ENCODE data around the gene PAPPA2.
"Not testable (repeated sequence)": the region's sequence is repeated elsewhere in the genome, so short reads cannot be mapped to it uniquely, and the experiment has no call there.

The PAPPA2 gene

GRCh38 chr1:176744142-176744541 lies 281.2 kb downstream of the PAPPA2 start:
- no peak overlapping the region for H3K4me3 ChIP-seq (replicated peaks; ENCODE audit: low read depth, low read length)
- no peak for TF ChIP-seq CTCF (IDR thresholded peaks at IDR 0.05; ENCODE audit: low read length, missing control alignments)
- DNase-seq (ENCODE audit: low read depth) = no peak

GRCh38 chr1:176745945-176746344 lies 283.0 kb downstream of the PAPPA2 start:
- no peak overlapping the region for H3K4me3 ChIP-seq (replicated peaks; ENCODE audit: low read depth, low read length)
- no peak for TF ChIP-seq CTCF (IDR thresholded peaks at IDR 0.05; ENCODE audit: low read length, missing control alignments)
- no peak for DNase-seq (ENCODE audit: low read depth)

- TF ChIP-seq CTCF (IDR thresholded peaks at IDR 0.05; ENCODE audit: low read length, missing control alignments) = no peak
- H3K4me3 ChIP-seq (replicated peaks; ENCODE audit: low read depth, low read length) = no peak overlapping the region
- DNase-seq (ENCODE audit: low read depth) = no peak
Observed at GRCh38 chr1:176752505-176752904, 289.5 kb downstream of the PAPPA2 start.

GRCh38 chr1:176754676-176755075 lies 291.7 kb downstream of the PAPPA2 start:
- no peak for TF ChIP-seq CTCF (IDR thresholded peaks at IDR 0.05; ENCODE audit: low read length, missing control alignments)
- DNase-seq (ENCODE audit: low read depth) = no peak
- H3K4me3 ChIP-seq (replicated peaks; ENCODE audit: low read depth, low read length) = no peak overlapping the region

GRCh38 chr1:176756817-176757216 lies 293.8 kb downstream of the PAPPA2 start:
- DNase-seq (ENCODE audit: low read depth); H3K4me3 ChIP-seq (replicated peaks; ENCODE audit: low read depth, low read length): not testable (repeated sequence)

GRCh38 chr1:176765608-176766007 lies 302.6 kb downstream of the PAPPA2 start:
- H3K4me3 ChIP-seq (replicated peaks; ENCODE audit: low read depth, low read length) = no peak overlapping the region
- no peak for TF ChIP-seq CTCF (IDR thresholded peaks at IDR 0.05; ENCODE audit: low read length, missing control alignments)
- no peak for DNase-seq (ENCODE audit: low read depth)

GRCh38 chr1:176766779-176767178 lies 303.8 kb downstream of the PAPPA2 start:
- no peak for TF ChIP-seq CTCF (IDR thresholded peaks at IDR 0.05; ENCODE audit: low read length, missing control alignments)
- no peak for DNase-seq (ENCODE audit: low read depth)
- H3K4me3 ChIP-seq (replicated peaks; ENCODE audit: low read depth, low read length) = no peak overlapping the region

GRCh38 chr1:176767714-176768136 lies 304.8 kb downstream of the PAPPA2 start:
- H3K4me3 ChIP-seq (replicated peaks; ENCODE audit: low read depth, low read length) = no peak overlapping the region
- no peak for DNase-seq (ENCODE audit: low read depth)
- no peak for TF ChIP-seq CTCF (IDR thresholded peaks at IDR 0.05; ENCODE audit: low read length, missing control alignments)
